GDM1 (cell line): Measurements from ENCODE around the gene IFIT2.
"Not testable (repeated sequence)": the region's sequence is repeated elsewhere in the genome, so short reads cannot be mapped to it uniquely, and the experiment has no call there.

Experiments used
- DNase-seq: peaks from one replicate; lab custom pipeline; 2025; lab: John Stamatoyannopoulos, UW

IFIT2 gene

GRCh38 chr10:89308736-89309135, 6.9 kb downstream of the IFIT2 start:
- DNase-seq: no peak

- DNase-seq: no peak
Measured at GRCh38 chr10:89309156-89310055, 7.6 kb downstream of the IFIT2 start.

DNA sequence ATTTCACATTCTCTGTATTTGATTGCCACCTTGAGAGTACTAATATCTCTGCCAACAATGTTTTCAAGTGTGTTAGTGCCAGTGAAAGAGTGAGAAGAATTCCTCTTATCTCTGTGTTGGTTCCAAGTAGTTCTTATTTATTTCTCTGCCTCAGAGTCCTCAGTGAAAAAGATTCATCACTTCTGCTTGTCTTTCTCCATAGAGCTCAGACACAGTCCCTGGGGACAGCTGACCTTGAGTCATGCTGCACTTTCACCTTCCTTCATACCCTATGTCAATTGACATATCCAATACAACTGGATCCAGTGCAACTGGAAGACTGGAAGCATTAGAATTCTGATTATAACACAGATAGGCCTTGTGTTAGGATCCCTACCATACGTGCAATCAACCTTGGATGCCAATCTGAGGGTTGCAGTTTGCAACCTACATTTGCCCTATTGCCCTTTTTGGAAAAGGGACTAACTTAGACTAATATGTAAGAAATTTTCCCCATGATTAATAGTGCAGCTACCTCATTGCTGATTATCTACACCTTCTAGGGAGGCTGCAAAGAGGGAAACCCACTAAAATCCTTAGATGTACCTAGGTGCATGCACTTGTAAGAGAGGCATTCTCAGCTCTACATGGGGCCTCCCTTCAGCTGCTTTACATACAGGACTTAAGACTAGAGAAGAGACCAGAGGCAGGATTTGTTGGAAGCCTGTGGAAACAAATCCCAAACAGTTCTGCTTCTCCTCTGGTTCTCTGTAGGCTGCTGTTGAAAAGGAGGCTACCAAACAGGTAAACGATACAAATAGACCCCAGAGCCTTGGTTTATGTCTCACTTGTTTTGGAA, 8.4 kb downstream of the IFIT2 start:
- DNase-seq: no peak

GRCh38 chr10:89312973-89313372, 11.1 kb downstream of the IFIT2 start:
- DNase-seq: no peak

GRCh38 chr10:89314676-89315075, 12.8 kb downstream of the IFIT2 start:
- DNase-seq: no peak

- DNase-seq: not testable (repeated sequence)
Measured at GRCh38 chr10:89318047-89318446, 16.2 kb downstream of the IFIT2 start.

DNA sequence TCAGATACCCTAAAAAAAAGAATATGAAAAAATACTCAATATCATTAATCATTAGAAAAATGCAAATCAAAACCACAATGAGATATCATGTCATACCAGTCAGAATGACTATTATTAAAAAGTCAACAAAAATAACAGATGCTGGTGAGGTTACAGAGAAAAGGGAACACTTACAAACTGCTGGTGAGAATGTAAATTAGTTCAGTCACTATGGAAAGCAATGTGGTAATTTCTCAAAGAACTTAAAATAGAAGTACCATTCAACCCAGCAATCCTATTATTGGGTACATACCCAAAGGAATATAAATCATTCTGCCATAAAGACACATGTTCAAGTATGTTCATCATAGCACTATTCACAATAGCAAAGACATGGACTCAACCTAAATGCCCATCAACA, 23.2 kb downstream of the IFIT2 start:
- DNase-seq: not testable (repeated sequence)

- DNase-seq: not testable (repeated sequence)
Measured at GRCh38 chr10:89325856-89326255, 24.0 kb downstream of the IFIT2 start.

DNA sequence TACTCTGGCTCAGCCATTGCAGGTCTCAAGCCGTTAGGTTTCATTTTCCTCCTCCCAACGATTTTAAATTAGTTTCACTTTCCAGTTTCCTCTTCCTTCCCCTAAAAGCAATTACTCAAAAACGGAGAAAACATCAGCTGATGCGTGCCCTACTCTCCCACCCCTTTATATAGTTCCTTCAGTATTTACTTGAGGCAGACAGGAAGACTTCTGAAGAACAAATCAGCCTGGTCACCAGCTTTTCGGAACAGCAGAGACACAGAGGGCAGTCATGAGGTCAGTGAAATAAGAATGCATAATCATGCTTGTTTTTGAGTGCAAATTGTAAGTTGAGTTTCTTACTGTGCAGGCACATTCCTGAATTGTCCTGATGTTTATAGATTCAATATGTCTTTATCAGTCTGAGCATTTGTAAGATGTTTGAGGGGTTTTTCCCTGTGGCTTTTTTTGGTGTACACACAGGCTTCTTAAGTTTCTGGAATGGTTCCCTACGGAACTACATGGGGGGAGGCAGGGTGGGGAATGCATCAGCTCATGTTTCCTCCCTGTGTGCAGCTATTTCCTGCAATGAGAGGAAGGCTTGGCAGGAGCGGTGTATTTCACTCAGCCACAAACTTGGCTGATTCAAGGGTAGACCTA, 26.1 kb downstream of the IFIT2 start, which contains the start of gene IFIT3:
TSS of gene IFIT3 (plus strand) at position 195 of the 639 bp plus-strand sequence. CDS start at position 272, 77 bp downstream.
- peak; percentile 70 for DNase-seq

GRCh38 chr10:89329151-89329550, 27.3 kb downstream of the IFIT2 start:
- no peak for DNase-seq

DNA sequence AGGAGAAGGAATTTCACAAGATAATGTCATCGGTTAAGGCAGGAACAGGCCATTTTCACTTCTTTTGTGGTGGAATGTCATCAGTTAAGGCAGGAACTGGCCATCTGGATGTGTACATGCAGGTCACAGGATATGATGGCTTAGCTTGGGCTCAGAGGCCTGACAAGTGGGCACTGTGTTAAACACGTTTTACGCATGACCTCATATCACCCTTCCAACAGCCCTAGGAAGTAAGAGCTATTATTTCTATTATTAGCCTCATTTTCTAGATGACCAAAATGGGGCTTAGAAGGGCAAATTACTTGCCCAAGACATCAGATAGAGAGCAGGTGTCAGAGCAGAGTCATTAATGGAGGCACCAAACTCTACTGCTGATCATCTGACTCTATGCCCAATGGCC, 28.2 kb downstream of the IFIT2 start:
- DNase-seq: not testable (repeated sequence)

DNA sequence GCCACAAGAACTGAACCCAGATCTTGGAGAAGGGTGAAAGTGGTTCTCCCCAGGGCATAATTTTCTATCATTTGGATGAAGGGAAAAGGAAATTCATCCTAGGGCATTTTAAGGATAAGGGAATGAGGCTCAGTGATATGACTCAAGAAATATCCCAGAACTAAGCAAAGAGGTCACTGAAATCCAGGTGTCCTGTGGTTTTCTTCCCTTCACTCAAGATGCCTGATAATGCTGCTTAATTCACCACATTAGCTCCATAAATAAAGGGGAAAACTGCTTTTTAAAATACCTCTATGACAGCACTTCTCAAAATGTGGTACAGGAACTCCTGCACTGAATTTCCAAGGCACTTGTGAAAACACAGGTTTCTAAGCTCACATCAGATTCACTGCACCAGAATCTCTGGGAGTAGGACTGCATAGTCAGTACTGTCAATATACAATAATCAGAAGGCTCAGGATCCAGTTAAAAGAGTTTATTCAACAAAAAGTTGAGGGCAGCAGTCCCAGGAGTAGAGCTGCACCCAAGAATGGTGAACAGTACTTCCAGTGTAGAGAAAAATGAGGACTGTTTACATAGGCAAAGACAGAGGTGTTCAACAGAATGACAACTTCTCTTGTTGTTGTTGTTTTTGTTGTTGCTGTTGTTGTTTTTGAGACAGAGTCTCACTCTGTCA, 28.8 kb downstream of the IFIT2 start:
- no peak for DNase-seq

DNA sequence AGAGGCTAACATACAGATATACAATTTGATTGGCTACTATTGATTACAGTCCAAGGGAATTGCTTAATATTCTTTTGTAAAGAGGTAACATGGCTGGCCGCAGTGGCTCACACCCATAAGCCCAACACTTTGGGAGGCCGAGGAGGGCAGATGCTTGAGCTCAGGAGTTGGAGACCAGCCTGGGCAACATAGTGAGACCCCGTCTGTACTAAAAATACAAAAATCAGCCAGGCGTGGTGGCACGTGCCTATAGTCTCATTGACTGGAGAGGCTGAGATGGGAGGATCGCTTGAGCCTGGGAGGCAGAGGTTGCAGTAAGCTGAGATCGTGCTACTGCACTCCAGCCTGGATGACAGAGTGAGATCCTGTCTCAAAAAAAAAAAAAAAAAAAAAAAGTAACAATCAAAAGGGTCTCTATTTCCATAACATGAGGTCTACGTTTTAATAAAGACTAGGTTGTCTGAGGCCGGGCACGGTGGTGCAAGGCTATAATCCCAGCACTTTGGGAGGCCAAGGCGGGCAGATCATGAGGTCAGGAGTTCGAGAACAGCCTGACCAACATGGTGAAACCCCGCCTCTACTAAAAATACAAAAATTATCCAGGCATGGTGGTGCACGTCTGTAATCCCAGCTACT, 29.8 kb downstream of the IFIT2 start:
- not testable (repeated sequence) for DNase-seq

DNA sequence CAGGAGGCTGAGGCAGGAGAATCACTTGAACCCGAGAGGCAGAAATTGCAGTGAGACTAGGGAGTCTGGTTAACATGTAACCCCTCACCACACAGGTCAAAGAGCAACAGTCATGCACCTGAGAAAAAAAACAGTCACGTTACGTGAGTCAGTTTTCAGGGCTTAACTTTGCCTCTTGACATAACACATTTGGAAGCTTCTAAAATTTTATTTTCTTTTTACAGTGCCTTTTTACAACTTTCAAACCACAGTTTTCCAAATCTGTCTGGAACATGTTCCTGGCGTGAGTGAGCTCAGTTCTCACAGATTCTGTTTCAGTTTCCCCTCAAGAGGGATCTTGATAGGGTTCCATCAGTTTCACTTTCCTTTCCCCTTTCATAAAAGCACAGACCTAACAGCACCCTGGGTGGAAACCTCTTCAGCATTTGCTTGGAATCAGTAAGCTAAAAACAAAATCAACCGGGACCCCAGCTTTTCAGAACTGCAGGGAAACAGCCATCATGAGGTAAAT, 30.3 kb downstream of the IFIT2 start:
- DNase-seq: no peak

DNA sequence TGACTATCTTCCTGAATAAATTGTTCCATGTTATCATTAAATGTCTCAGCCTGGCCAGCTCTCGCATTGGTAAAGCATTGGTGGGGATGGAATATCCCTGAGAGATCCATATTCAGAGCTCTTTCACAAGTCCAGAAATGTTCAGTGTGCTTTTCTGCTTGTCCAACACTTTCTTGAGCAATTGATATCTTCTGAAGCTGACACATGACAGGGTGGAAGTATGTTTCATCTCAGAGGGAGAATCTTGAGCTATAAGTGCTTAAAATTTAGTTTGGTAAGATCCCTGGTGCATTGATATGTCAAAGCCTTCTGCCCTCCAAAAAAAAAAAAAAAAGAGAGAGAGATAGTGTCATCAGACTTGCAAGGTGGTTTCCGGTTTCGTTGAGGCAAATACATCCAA, 33.4 kb downstream of the IFIT2 start:
- DNase-seq: no peak

DNA sequence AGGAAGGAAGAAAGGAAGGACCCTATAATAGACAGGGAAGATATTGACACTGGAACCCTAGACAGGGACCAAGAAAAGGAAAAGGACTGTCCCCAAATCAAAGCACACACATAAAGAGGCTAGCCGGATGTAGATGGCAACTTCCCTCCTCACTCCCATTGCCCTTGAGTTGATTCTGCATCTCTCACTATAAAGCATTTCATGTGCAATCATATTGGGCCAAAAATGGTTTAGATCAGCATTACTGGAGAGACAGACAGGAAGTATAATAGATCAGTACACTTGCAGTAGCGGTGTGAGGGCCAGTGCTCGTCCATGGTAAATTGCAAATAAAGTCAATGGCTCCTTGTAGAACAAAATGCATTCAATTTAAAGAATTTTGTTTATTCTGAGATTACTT, 34.4 kb downstream of the IFIT2 start:
- no peak for DNase-seq

GRCh38 chr10:89337484-89337883, 35.6 kb downstream of the IFIT2 start:
- no peak for DNase-seq

DNA sequence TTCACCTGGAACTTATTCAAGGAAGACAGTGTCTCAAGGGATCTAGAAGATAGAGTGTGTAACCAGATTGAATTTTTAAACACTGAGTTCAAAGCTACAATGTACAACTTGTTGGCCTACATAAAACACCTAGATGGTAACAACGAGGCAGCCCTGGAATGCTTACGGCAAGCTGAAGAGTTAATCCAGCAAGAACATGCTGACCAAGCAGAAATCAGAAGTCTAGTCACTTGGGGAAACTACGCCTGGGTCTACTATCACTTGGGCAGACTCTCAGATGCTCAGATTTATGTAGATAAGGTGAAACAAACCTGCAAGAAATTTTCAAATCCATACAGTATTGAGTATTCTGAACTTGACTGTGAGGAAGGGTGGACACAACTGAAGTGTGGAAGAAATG, 36.9 kb downstream of the IFIT2 start:
- no peak for DNase-seq

DNA sequence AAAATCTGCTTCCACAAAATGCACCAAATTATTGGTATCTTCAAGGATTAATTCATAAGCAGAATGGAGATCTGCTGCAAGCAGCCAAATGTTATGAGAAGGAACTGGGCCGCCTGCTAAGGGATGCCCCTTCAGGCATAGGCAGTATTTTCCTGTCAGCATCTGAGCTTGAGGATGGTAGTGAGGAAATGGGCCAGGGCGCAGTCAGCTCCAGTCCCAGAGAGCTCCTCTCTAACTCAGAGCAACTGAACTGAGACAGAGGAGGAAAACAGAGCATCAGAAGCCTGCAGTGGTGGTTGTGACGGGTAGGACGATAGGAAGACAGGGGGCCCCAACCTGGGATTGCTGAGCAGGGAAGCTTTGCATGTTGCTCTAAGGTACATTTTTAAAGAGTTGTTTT, 38.0 kb downstream of the IFIT2 start:
- no peak for DNase-seq

DNA sequence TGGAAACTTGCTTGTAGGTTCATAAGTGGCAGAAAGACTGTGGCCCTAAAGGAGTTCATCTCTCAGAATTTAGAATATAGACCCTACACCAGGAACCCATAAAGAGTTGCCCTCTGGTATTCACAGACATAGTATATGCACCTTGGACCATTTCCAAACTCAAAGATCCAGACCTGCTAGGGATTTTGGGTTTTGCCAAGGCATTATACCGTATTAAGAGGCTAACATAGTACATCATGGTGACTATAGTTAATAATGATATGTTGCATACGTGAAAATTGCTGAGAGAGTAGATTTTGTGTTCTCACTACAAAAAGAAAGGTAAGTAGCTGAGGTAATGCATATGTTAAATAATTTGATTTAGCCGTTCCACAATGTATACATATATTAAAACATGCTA, 39.8 kb downstream of the IFIT2 start:
- DNase-seq: no peak
